Measurements from ENCODE around the gene GALNT16. TPM values are rescaled to one million over a fixed set of nuclear protein-coding genes. Genes with fewer than 3 reads are reported as not detected.

The GALNT16 gene
- total RNA-seq, 4 donors from 2014 or later, result 2.1 to 4.6 (median 3.4) TPM

DNA sequence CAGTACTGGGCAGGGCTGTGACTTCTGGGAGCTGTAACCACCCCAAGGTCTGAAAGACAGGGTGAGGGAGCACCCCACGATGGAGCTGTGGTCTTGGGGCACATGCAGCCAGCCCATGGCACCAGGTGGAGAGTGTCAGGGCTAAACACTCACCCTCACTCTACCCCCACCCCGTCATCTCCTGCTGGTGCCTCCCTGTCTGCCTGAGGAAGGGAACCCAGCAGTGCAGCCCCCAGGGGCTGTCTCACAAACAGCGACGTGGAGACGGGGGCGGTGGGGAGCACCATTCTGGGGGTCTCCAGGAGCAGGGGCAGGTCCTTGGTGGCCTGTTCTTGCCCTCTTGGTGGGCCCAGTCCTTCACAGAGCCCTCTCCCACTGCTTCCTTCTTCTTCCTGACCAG, 74.6 kb downstream of the GALNT16 start:
- Histone ChIP-seq H3K4me1 (peaks cover 14% of the 10 kb centered on the region), H3K27me3 (no peaks in the 10 kb centered on the region), H3K4me3 (no peak overlapping the region), H3K36me3 (no peaks in the 10 kb centered on the region), H3K27ac (no peak overlapping the region), H3K9me3 (no peaks in the 10 kb centered on the region)
- no peak for DNase-seq (ENCODE audit: low spot score in 2 of 2)
- WGBS, result 87% methylated on average over 6 of the region's 6 CpGs
- TF ChIP-seq, protein P1, sequence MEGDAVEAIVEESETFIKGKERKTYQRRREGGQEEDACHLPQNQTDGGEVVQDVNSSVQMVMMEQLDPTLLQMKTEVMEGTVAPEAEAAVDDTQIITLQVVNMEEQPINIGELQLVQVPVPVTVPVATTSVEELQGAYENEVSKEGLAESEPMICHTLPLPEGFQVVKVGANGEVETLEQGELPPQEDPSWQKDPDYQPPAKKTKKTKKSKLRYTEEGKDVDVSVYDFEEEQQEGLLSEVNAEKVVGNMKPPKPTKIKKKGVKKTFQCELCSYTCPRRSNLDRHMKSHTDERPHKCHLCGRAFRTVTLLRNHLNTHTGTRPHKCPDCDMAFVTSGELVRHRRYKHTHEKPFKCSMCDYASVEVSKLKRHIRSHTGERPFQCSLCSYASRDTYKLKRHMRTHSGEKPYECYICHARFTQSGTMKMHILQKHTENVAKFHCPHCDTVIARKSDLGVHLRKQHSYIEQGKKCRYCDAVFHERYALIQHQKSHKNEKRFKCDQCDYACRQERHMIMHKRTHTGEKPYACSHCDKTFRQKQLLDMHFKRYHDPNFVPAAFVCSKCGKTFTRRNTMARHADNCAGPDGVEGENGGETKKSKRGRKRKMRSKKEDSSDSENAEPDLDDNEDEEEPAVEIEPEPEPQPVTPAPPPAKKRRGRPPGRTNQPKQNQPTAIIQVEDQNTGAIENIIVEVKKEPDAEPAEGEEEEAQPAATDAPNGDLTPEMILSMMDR (IDR thresholded peaks at IDR 0.05), result no peak
- TF ChIP-seq EP300 (IDR thresholded peaks at IDR 0.05), result no peak
- TF ChIP-seq POLR2AphosphoS5 (IDR thresholded peaks at IDR 0.05), result no peak
- TF ChIP-seq POLR2A (IDR thresholded peaks at IDR 0.05), result no peak

DNA sequence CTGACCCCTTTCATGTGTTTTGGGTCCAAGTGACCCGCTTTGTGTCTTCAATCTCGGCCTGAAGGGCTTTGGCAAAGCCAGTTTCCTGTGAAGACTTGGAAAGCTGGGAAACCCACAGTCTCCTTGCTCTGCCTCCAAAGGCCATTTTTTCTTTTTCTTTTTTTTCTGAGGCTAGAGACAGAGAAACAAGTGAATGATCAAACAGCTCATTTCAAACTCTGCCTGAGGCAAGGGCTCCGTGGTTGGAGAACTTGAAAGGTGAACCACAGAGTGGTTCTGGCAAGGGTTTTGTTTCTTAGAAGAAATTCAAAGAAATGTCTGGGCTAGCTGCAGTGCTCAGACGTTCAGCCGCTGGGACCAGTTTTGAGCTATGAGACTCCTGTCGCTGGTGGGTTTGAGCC, 75.4 kb downstream of the GALNT16 start:
- no peak for TF ChIP-seq EP300 (IDR thresholded peaks at IDR 0.05)
- TF ChIP-seq POLR2A (IDR thresholded peaks at IDR 0.05), result no peak
- no peak for TF ChIP-seq POLR2AphosphoS5 (IDR thresholded peaks at IDR 0.05)
- TF ChIP-seq, protein P1 (IDR thresholded peaks at IDR 0.05), result no peak
- H3K27ac ChIP-seq, result no peak overlapping the region

DNA sequence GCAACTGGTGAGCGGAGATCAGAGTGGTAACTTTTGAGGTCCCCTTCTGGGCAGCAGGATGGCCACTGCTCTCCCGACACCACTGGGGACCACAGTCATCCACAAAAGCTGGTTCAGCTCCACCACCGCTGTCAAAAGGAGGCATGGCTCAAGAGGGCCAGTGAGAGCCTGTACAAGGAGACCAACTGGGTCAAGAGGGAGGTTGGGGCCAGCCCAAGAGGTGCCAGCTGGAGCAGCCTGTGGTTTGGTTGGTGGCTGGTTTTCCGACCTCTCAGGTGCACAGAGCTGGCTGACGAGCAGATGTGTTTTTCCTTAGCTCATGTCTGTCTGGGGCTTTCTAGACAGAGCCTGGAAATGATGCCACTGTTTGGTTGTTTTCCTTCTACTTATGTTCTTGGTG, 78.0 kb downstream of the GALNT16 start:
- WGBS, result 88% methylated on average over 5 of the region's 5 CpGs
- Histone ChIP-seq H3K9me3 (no peaks in the 10 kb centered on the region), H3K36me3 (no peaks in the 10 kb centered on the region)

More for the DNA sequence above, 75.4 kb downstream of the GALNT16 start:
- H3K36me3 ChIP-seq, result no peaks in the 10 kb centered on the region
- DNase-seq (ENCODE audit: low spot score in 2 of 2), result no peak
- H3K4me3 ChIP-seq, result no peak overlapping the region
- 30% methylated on average over 6 of the region's 6 CpGs for WGBS
- H3K9me3 ChIP-seq, result no peaks in the 10 kb centered on the region
- H3K27me3 ChIP-seq, result no peaks in the 10 kb centered on the region
- peaks cover 14% of the 10 kb centered on the region for H3K4me1 ChIP-seq

DNA sequence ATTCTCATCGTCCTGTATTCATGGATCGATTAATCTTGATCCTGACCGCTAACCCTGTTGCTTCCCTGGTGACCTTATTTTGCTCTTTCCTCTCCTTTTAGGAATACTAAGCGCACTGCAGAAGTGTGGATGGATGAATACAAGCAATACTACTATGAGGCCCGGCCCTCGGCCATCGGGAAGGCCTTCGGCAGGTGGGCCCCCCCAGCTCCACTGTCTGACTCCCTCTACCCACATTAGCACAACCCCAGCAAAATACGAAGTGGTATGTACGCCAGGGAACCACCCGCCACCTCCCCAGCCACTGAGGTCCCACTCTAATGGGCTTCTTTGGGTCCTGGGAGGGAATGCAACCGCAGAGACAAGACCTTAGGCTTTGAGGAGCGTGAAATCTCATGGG, 79.5 kb downstream of the GALNT16 start:
- no peaks in the 10 kb centered on the region for H3K36me3 ChIP-seq
- WGBS, result 94% methylated on average over 13 of the region's 13 CpGs

More for the DNA sequence above, 78.0 kb downstream of the GALNT16 start:
- no peak for DNase-seq (ENCODE audit: low spot score in 2 of 2)
- H3K4me1 ChIP-seq, result peaks cover 19% of the 10 kb centered on the region
- no peak for TF ChIP-seq POLR2A (IDR thresholded peaks at IDR 0.05)
- TF ChIP-seq EP300 (IDR thresholded peaks at IDR 0.05), result no peak
- no peak for TF ChIP-seq POLR2AphosphoS5 (IDR thresholded peaks at IDR 0.05)
- H3K27me3 ChIP-seq, result no peaks in the 10 kb centered on the region
- H3K27ac ChIP-seq, result no peak overlapping the region
- H3K4me3 ChIP-seq, result no peak overlapping the region

DNA sequence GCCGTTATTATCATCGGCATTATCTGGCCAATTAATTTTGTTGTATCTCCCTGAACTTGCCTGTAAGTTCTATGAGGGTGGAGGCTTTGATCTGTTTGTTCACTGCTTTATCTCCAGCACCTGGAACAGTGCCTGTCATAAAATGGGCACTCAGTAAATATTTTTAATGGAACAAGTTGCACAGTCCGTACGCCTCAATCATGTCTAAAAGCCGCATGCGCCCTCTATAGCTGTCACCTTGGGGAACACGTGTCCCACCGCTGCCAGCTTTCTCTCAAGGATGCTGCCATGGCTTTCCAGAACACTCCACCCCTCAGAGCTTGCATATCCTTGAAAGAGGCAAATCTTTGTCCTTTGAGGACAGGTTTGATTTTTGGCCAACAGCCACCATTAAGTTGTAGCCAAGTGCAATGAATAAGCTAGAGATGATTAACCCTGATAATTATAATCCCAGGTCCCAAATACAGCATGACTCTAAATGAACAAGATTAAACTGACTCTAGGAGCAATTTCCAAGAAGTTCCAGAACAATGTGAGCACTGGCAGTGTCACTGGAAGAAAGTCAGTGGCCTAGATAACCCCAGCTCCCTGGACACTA, 83.1 kb downstream of the GALNT16 start:
- H3K4me1 ChIP-seq, result peaks cover 11% of the 10 kb centered on the region
- H3K27me3 ChIP-seq, result no peaks in the 10 kb centered on the region
- 39% methylated on average over 8 of the region's 8 CpGs for WGBS
- H3K36me3 ChIP-seq, result no peaks in the 10 kb centered on the region
- no peak for DNase-seq (ENCODE audit: low spot score in 2 of 2)
- no peaks in the 10 kb centered on the region for H3K9me3 ChIP-seq
- no peak overlapping the region for H3K27ac ChIP-seq
- TF ChIP-seq POLR2AphosphoS5 (IDR thresholded peaks at IDR 0.05) (no peak), EP300 (IDR thresholded peaks at IDR 0.05) (no peak), POLR2A (IDR thresholded peaks at IDR 0.05) (no peak)
- TF ChIP-seq, protein P1 (IDR thresholded peaks at IDR 0.05), result no peak
- no peak overlapping the region for H3K4me3 ChIP-seq

More for the DNA sequence above, 79.5 kb downstream of the GALNT16 start:
- Histone ChIP-seq H3K27ac (no peak overlapping the region), H3K27me3 (no peaks in the 10 kb centered on the region), H3K9me3 (no peaks in the 10 kb centered on the region), H3K4me1 (peaks cover 26% of the 10 kb centered on the region), H3K4me3 (no peak overlapping the region)
- no peak for DNase-seq (ENCODE audit: low spot score in 2 of 2)
- TF ChIP-seq, protein P1 (IDR thresholded peaks at IDR 0.05), result no peak
- TF ChIP-seq POLR2A (IDR thresholded peaks at IDR 0.05) (no peak), POLR2AphosphoS5 (IDR thresholded peaks at IDR 0.05) (no peak), EP300 (IDR thresholded peaks at IDR 0.05) (no peak)

Data from suprapubic skin (tissue), 4 donors.